Liver (tissue), 9 donors: ENCODE measurements around the gene CREBL2. TPM values are rescaled to one million over a fixed set of nuclear protein-coding genes. Genes with fewer than 3 reads are reported as not detected.

Experiments
- DNase-seq: peaks from one replicate; pipeline ENCODE4 v3.0.0-alpha.2; 2017; ENCODE audit warnings: low spot score
- H3K27ac ChIP-seq, 2 donors: one replicate each; pipeline ENCODE4 v1.7.0; 2013; ENCODE audit warnings: inconsistent platforms in 2 of 2, low read length in 2 of 2, control low read depth in 1 of 2, low read depth in 1 of 2, mild to moderate bottlenecking in 1 of 2
- H3K27me3 ChIP-seq, 4 donors: one replicate each; pipeline versions ENCODE4 v1.6.1 to v1.7.0; 2013; ENCODE audit warnings: low read length in 3 of 4, inconsistent platforms in 1 of 4, mild to moderate bottlenecking in 1 of 4, moderate library complexity in 1 of 4; ENCODE audit not compliant: control insufficient read depth in 4 of 4, insufficient read depth in 4 of 4
- H3K36me3 ChIP-seq, 4 donors: one replicate each; pipeline versions ENCODE4 v1.6.1 to v1.7.0; 2013; ENCODE audit warnings: low read length in 3 of 4, mild to moderate bottlenecking in 3 of 4, low read depth in 1 of 4, moderate library complexity in 1 of 4; ENCODE audit not compliant: control insufficient read depth in 4 of 4, insufficient read depth in 3 of 4
- H3K4me1 ChIP-seq, 4 donors: one replicate each; pipeline versions ENCODE4 v1.6.1 to v1.7.0; 2013; ENCODE audit warnings: low read length in 3 of 4, mild to moderate bottlenecking in 3 of 4, moderate library complexity in 1 of 4; ENCODE audit not compliant: control insufficient read depth in 4 of 4, insufficient read depth in 4 of 4
- H3K4me3 ChIP-seq, 3 donors: one replicate each; pipeline versions ENCODE4 v1.6.1 to v1.7.0; 2013; ENCODE audit warnings: low read length in 3 of 3, control low read depth in 1 of 3, low read depth in 1 of 3, mild to moderate bottlenecking in 1 of 3
- H3K9ac ChIP-seq, 2 donors: one replicate each; pipeline ENCODE4 v1.7.0; 2013; ENCODE audit warnings: low read length in 2 of 2, mild to moderate bottlenecking in 2 of 2, moderate library complexity in 2 of 2, control low read depth in 1 of 2, low read depth in 1 of 2
- H3K9me3 ChIP-seq, 4 donors: one replicate each; pipeline versions ENCODE4 v1.6.1 to v1.7.0; 2013; ENCODE audit warnings: low read length in 3 of 4; ENCODE audit not compliant: control insufficient read depth in 4 of 4
- CTCF ChIP-seq: fragments of 150-350 bp; IDR thresholded peaks from 2 replicates; pipeline ENCODE4 v1.5.1; 2017; ENCODE audit warnings: improper control_type of control experiment, low read depth, low read length; ENCODE audit not compliant: missing input control
- EGR1 ChIP-seq, 2 donors: IDR thresholded peaks; 2 replicates each; pipeline ENCODE4 v1.6.1; 2016 to 2018; ENCODE audit warnings: antibody characterized with exemption in 2 of 2, low read depth in 2 of 2
- FOXA1 ChIP-seq: IDR thresholded peaks from 2 replicates; pipeline ENCODE4 v1.6.1; 2016; ENCODE audit warnings: antibody characterized with exemption
- FOXA2 ChIP-seq: IDR thresholded peaks from 2 replicates; pipeline ENCODE4 v1.6.1; 2016; ENCODE audit warnings: antibody characterized with exemption
- GABPA ChIP-seq, 2 donors: IDR thresholded peaks in 1 of 2; conservative IDR thresholded peaks in 1 of 2; 2 replicates each; pipeline ENCODE4 v1.6.1; 2016; ENCODE audit warnings: antibody characterized with exemption in 2 of 2, mild to moderate bottlenecking in 1 of 2, moderate library complexity in 1 of 2
- HNF4A ChIP-seq, 2 donors: conservative IDR thresholded peaks; 2 replicates each; pipeline ENCODE4 v1.6.1; 2016; ENCODE audit warnings: antibody characterized with exemption in 2 of 2, mild to moderate bottlenecking in 2 of 2
- HNF4G ChIP-seq: IDR thresholded peaks from 2 replicates; pipeline ENCODE4 v1.6.1; 2016; ENCODE audit warnings: antibody characterized with exemption
- JUND ChIP-seq, 2 donors: IDR thresholded peaks; 2 replicates each; pipeline ENCODE4 v1.6.1; 2016; ENCODE audit warnings: antibody characterized with exemption in 2 of 2
- MAX ChIP-seq: IDR thresholded peaks from 2 replicates; pipeline ENCODE4 v1.6.1; 2016; ENCODE audit warnings: antibody characterized with exemption
- NR2F2 ChIP-seq: IDR thresholded peaks from 2 replicates; pipeline ENCODE4 v1.6.1; 2016; ENCODE audit warnings: antibody characterized with exemption
- RAD21 ChIP-seq, 2 donors: IDR thresholded peaks; 2 replicates each; pipeline ENCODE4 v1.6.1; 2016; ENCODE audit warnings: antibody characterized with exemption in 2 of 2, mild to moderate bottlenecking in 2 of 2
- RXRA ChIP-seq, 2 donors: IDR thresholded peaks; 2 replicates each; pipeline ENCODE4 v1.6.1; 2017 to 2018; ENCODE audit warnings: antibody characterized with exemption in 2 of 2, mild to moderate bottlenecking in 1 of 2
- SP1 ChIP-seq: IDR thresholded peaks from 2 replicates; pipeline ENCODE4 v1.6.1; 2018; ENCODE audit warnings: antibody characterized with exemption, mild to moderate bottlenecking
- TAF1 ChIP-seq: conservative IDR thresholded peaks from 2 replicates; pipeline ENCODE4 v1.6.1; 2016; ENCODE audit warnings: antibody characterized with exemption, mild to moderate bottlenecking
- YY1 ChIP-seq: IDR thresholded peaks from 2 replicates; pipeline ENCODE4 v1.6.1; 2016; ENCODE audit warnings: antibody characterized with exemption, mild to moderate bottlenecking
- polyA plus RNA-seq, 2 donors: library from polyadenylated mRNA; stranded (reverse) in 1 of 2; unstranded in 1 of 2; fragments of 200-250 nt in 1 of 2; fragments of >200 nt in 1 of 2; fragmentation: Nextera tagmentation in 1 of 2; extraction: Ambion mirVana in 1 of 2; gene quantifications; one replicate each; pipeline versions ENCODE4 v1.2.1 to v1.2.3, GENCODE V29; 2013 to 2015
- total RNA-seq, 2 donors: library from RNA; depleted of rRNA; stranded (reverse); fragments of >200 nt; gene quantifications; one replicate each; pipeline ENCODE4 v1.2.3, GENCODE V29; 2014
- TF ChIP-seq, protein P1 (sequence below): IDR thresholded peaks from 2 replicates; pipeline ENCODE4 v1.6.1; 2016; ENCODE audit warnings: antibody characterized with exemption
- TF ChIP-seq, protein P2 (sequence below): IDR thresholded peaks from 2 replicates; pipeline ENCODE4 v1.6.1; 2016; ENCODE audit warnings: antibody characterized with exemption
- TF ChIP-seq, protein P3 (sequence below): IDR thresholded peaks from 2 replicates; pipeline ENCODE4 v1.6.1; 2016; ENCODE audit warnings: antibody characterized with exemption, mild to moderate bottlenecking
- donor health status: healthy.
- donor health status: healthy.
- donor health status: healthy.
- donor health status: healthy.
- donor health status: healthy.

CREBL2 gene
- total and polyA plus RNA-seq, 4 donors, result 14.6 to 27.4 (median 19.0) TPM

GRCh38 chr12:12646483-12647072 is 34.9 kb downstream of the CREBL2 start (continued):
- no peak for TF ChIP-seq HNF4G
- no peak for TF ChIP-seq FOXA1
- TF ChIP-seq SP1, result peak; percentile 86
- TF ChIP-seq, protein P1, sequence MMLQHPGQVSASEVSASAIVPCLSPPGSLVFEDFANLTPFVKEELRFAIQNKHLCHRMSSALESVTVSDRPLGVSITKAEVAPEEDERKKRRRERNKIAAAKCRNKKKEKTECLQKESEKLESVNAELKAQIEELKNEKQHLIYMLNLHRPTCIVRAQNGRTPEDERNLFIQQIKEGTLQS, result peak; percentile 22
- TF ChIP-seq JUND (IDR thresholded peaks at IDR 0.05), result peak; percentile 13 to 53
- no peak for TF ChIP-seq FOXA2
- TF ChIP-seq CTCF, result no peak
- TF ChIP-seq HNF4A (conservative IDR thresholded peaks at IDR 0.05), result peak; percentile 58 to 79

GRCh38 chr12:12648284-12648683 is 36.6 kb downstream of the CREBL2 start:
- no peaks in the 10 kb centered on the region for H3K4me1 ChIP-seq
- TF ChIP-seq, protein P1, result no peak
- TF ChIP-seq TAF1, result no peak
- TF ChIP-seq HNF4G, result no peak
- no peak for TF ChIP-seq FOXA2
- TF ChIP-seq, protein P2, sequence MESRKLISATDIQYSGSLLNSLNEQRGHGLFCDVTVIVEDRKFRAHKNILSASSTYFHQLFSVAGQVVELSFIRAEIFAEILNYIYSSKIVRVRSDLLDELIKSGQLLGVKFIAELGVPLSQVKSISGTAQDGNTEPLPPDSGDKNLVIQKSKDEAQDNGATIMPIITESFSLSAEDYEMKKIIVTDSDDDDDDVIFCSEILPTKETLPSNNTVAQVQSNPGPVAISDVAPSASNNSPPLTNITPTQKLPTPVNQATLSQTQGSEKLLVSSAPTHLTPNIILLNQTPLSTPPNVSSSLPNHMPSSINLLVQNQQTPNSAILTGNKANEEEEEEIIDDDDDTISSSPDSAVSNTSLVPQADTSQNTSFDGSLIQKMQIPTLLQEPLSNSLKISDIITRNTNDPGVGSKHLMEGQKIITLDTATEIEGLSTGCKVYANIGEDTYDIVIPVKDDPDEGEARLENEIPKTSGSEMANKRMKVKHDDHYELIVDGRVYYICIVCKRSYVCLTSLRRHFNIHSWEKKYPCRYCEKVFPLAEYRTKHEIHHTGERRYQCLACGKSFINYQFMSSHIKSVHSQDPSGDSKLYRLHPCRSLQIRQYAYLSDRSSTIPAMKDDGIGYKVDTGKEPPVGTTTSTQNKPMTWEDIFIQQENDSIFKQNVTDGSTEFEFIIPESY, result no peak
- no peak for TF ChIP-seq GABPA (IDR thresholded peaks at IDR 0.05 in 1 of 2, conservative IDR thresholded peaks at IDR 0.05 in 1 of 2)
- no peak for TF ChIP-seq FOXA1
- TF ChIP-seq CTCF, result no peak
- no peak for TF ChIP-seq EGR1 (IDR thresholded peaks at IDR 0.05; ENCODE audit: low read depth in 2 of 2)
- TF ChIP-seq HNF4A (conservative IDR thresholded peaks at IDR 0.05), result no peak
- TF ChIP-seq, protein P3, sequence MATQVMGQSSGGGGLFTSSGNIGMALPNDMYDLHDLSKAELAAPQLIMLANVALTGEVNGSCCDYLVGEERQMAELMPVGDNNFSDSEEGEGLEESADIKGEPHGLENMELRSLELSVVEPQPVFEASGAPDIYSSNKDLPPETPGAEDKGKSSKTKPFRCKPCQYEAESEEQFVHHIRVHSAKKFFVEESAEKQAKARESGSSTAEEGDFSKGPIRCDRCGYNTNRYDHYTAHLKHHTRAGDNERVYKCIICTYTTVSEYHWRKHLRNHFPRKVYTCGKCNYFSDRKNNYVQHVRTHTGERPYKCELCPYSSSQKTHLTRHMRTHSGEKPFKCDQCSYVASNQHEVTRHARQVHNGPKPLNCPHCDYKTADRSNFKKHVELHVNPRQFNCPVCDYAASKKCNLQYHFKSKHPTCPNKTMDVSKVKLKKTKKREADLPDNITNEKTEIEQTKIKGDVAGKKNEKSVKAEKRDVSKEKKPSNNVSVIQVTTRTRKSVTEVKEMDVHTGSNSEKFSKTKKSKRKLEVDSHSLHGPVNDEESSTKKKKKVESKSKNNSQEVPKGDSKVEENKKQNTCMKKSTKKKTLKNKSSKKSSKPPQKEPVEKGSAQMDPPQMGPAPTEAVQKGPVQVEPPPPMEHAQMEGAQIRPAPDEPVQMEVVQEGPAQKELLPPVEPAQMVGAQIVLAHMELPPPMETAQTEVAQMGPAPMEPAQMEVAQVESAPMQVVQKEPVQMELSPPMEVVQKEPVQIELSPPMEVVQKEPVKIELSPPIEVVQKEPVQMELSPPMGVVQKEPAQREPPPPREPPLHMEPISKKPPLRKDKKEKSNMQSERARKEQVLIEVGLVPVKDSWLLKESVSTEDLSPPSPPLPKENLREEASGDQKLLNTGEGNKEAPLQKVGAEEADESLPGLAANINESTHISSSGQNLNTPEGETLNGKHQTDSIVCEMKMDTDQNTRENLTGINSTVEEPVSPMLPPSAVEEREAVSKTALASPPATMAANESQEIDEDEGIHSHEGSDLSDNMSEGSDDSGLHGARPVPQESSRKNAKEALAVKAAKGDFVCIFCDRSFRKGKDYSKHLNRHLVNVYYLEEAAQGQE, result no peak
- TF ChIP-seq JUND (IDR thresholded peaks at IDR 0.05), result no peak
- no peak for TF ChIP-seq MAX
- TF ChIP-seq RXRA (IDR thresholded peaks at IDR 0.05), result no peak
- no peak for TF ChIP-seq SP1
- no peak for TF ChIP-seq YY1
- no peak for TF ChIP-seq NR2F2
- no peak for TF ChIP-seq RAD21 (IDR thresholded peaks at IDR 0.05)
- H3K9me3 ChIP-seq, result peaks cover 10 to 19% (median 17%) of the 10 kb centered on the region in 4 donors
- no peak overlapping the region for H3K27ac ChIP-seq
- H3K36me3 ChIP-seq, result peaks cover 0 to 6% (median 2%) of the 10 kb centered on the region in 4 donors
- H3K9ac ChIP-seq, result no peak overlapping the region
- no peaks in the 10 kb centered on the region for H3K27me3 ChIP-seq
- no peak for DNase-seq
- peak overlapping the region in 1 of 3 donors; percentile 37 for H3K4me3 ChIP-seq
